Measurements from ENCODE around the gene FAM219A.

- TF ChIP-seq EZH2 (IDR thresholded peaks at IDR 0.05; ENCODE audit: borderline replicate concordance, low read depth, low read length, poor library complexity, severe bottlenecking) (no peak), CTCF (conservative IDR thresholded peaks at IDR 0.05; ENCODE audit: low read depth, low read length) (no peak)
Observed at GRCh38 chr9:34456746-34457145, 1.6 kb downstream of the FAM219A start.
